Measurements from ENCODE around the gene SHC3. TPM values are rescaled to one million over a fixed set of nuclear protein-coding genes. Genes with fewer than 3 reads are reported as not detected.

The SHC3 gene
- polyA plus RNA-seq, 1 donor from 2014 or later, result 22.9 TPM

DNA sequence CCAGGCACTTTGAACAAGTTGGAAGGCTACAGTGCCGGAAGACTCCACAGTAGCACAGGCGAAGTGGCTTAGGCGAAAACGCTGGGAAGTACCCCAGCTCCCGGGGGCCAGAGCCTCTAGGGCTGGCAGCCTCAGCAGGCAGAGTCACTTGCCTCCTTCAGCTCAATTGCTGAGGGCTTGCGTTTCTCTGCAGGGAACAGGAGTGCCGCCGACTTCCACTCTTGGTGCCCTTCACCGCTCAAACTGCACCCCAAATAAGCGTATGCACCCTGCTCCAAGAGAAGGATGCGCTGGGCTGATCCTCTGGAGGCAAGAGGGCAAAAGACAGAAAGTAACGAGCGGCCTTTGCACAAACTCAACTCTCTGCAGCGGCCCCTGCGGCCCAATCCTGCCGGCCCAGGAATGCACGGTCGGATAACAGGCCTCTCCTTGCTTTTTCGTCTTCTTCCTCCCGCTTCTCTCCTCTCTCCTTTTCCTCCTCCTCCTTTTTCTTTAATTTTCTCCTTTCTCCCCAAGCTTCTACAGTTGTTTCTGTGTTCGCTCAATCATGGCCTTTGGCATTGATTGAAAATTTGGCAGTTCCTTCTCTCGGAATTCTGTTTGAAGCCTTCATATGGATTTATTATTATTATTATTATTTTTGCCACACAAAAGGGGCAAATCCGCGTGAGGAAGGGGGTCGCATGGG, 188.4 kb downstream of the SHC3 start:
- H4K20me1 ChIP-seq (ENCODE audit: insufficient read depth), result no peaks in the 10 kb centered on the region
- H3K27ac ChIP-seq (ENCODE audit: low read length), result no peak overlapping the region
- no peak overlapping the region for H3K9ac ChIP-seq (ENCODE audit: low read length)
- H3K9me2 ChIP-seq (ENCODE audit: insufficient read depth, low read length), result no peaks in the 10 kb centered on the region
- no peaks in the 10 kb centered on the region for H3K36me3 ChIP-seq (ENCODE audit: insufficient read depth, low read length)
- H3K27me3 ChIP-seq (ENCODE audit: insufficient read depth, low read depth, low read length), result peaks cover 48% of the 10 kb centered on the region
- H3K4me3 ChIP-seq (ENCODE audit: low read length), result no peak overlapping the region
- TF ChIP-seq RAD21 (conservative IDR thresholded peaks at IDR 0.05) (no peak), SMC3 (conservative IDR thresholded peaks at IDR 0.05; ENCODE audit: poor library complexity) (no peak), EP300 (conservative IDR thresholded peaks at IDR 0.05; ENCODE audit: poor library complexity, severe bottlenecking) (no peak), EZH2 (IDR thresholded peaks at IDR 0.05; ENCODE audit: borderline replicate concordance, insufficient read depth, low read length, poor library complexity, severe bottlenecking) (no peak), POLR2AphosphoS5 (IDR thresholded peaks at IDR 0.05) (no peak), MXI1 (conservative IDR thresholded peaks at IDR 0.05; ENCODE audit: poor library complexity, severe bottlenecking) (no peak), TAF1 (IDR thresholded peaks at IDR 0.05; ENCODE audit: low read depth) (no peak)
- TF ChIP-seq, protein P1, sequence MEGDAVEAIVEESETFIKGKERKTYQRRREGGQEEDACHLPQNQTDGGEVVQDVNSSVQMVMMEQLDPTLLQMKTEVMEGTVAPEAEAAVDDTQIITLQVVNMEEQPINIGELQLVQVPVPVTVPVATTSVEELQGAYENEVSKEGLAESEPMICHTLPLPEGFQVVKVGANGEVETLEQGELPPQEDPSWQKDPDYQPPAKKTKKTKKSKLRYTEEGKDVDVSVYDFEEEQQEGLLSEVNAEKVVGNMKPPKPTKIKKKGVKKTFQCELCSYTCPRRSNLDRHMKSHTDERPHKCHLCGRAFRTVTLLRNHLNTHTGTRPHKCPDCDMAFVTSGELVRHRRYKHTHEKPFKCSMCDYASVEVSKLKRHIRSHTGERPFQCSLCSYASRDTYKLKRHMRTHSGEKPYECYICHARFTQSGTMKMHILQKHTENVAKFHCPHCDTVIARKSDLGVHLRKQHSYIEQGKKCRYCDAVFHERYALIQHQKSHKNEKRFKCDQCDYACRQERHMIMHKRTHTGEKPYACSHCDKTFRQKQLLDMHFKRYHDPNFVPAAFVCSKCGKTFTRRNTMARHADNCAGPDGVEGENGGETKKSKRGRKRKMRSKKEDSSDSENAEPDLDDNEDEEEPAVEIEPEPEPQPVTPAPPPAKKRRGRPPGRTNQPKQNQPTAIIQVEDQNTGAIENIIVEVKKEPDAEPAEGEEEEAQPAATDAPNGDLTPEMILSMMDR (IDR thresholded peaks at IDR 0.05; ENCODE audit: poor library complexity, severe bottlenecking), result no peak
- TF ChIP-seq, protein P2, sequence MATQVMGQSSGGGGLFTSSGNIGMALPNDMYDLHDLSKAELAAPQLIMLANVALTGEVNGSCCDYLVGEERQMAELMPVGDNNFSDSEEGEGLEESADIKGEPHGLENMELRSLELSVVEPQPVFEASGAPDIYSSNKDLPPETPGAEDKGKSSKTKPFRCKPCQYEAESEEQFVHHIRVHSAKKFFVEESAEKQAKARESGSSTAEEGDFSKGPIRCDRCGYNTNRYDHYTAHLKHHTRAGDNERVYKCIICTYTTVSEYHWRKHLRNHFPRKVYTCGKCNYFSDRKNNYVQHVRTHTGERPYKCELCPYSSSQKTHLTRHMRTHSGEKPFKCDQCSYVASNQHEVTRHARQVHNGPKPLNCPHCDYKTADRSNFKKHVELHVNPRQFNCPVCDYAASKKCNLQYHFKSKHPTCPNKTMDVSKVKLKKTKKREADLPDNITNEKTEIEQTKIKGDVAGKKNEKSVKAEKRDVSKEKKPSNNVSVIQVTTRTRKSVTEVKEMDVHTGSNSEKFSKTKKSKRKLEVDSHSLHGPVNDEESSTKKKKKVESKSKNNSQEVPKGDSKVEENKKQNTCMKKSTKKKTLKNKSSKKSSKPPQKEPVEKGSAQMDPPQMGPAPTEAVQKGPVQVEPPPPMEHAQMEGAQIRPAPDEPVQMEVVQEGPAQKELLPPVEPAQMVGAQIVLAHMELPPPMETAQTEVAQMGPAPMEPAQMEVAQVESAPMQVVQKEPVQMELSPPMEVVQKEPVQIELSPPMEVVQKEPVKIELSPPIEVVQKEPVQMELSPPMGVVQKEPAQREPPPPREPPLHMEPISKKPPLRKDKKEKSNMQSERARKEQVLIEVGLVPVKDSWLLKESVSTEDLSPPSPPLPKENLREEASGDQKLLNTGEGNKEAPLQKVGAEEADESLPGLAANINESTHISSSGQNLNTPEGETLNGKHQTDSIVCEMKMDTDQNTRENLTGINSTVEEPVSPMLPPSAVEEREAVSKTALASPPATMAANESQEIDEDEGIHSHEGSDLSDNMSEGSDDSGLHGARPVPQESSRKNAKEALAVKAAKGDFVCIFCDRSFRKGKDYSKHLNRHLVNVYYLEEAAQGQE (IDR thresholded peaks at IDR 0.05; ENCODE audit: borderline replicate concordance), result no peak
- H3K4me2 ChIP-seq (ENCODE audit: low read length), result no peak overlapping the region
- H3K9me3 ChIP-seq (ENCODE audit: low read length), result no peaks in the 10 kb centered on the region
- no peaks in the 10 kb centered on the region for H3K79me2 ChIP-seq (replicated peaks; ENCODE audit: insufficient read depth, low read length)
- no peak overlapping the region for H2AFZ ChIP-seq (ENCODE audit: low read depth, low read length)
- no peaks in the 10 kb centered on the region for H3F3A ChIP-seq (ENCODE audit: insufficient read depth, low read length, poor library complexity, severe bottlenecking)

DNA sequence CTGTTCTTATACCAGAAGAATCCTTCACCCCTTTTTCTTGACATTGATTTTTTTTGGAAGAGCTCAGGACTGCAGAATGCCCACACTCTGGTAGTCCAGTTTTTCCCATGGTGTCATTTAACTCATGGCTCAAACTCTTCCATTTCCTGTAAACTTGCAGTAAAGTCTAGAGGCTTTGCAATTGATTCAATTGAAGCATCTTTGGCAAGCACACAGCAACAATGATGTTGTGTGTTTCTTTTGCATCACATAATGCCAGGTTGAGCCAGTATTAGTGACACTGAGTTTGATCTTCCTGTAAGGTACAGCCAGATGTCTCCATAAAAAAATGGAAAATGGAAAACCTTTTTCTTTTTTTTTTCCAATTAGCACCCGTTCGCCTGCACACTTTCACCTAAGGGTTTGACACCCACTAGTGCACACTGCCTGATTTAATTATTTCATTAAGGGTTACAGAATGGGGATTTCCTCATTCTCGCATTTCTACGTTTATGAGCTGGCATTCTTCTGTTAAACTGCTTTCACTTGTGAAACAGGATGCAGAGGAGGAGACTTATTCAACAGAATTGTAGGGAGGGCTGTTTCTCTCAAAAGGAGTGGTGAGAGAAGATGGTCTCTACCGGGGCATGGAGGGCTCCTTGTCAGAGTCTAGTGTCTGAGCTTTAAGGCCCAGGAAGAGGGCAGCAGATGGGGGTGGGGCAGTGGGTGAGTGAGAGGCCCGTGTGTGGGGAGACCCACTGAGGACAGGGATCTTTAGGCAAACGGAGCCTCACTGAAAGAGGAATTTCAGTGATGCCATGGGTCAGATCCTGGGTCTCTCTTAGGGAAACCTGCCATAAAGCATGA, 189.6 kb downstream of the SHC3 start:
- peaks cover 48% of the 10 kb centered on the region for H3K27me3 ChIP-seq (ENCODE audit: insufficient read depth, low read depth, low read length)
- no peaks in the 10 kb centered on the region for H3K9me2 ChIP-seq (ENCODE audit: insufficient read depth, low read length)
- H2AFZ ChIP-seq (ENCODE audit: low read depth, low read length), result no peak overlapping the region
- no peaks in the 10 kb centered on the region for H3F3A ChIP-seq (ENCODE audit: insufficient read depth, low read length, poor library complexity, severe bottlenecking)
- H3K4me3 ChIP-seq (ENCODE audit: low read length), result no peak overlapping the region
- H3K36me3 ChIP-seq (ENCODE audit: insufficient read depth, low read length), result no peaks in the 10 kb centered on the region
- no peak overlapping the region for H3K27ac ChIP-seq (ENCODE audit: low read length)
- H3K4me2 ChIP-seq (ENCODE audit: low read length), result no peak overlapping the region
- TF ChIP-seq MXI1 (conservative IDR thresholded peaks at IDR 0.05; ENCODE audit: poor library complexity, severe bottlenecking) (no peak), SMC3 (conservative IDR thresholded peaks at IDR 0.05; ENCODE audit: poor library complexity) (no peak)
- H3K9me3 ChIP-seq (ENCODE audit: low read length), result no peaks in the 10 kb centered on the region
- H3K9ac ChIP-seq (ENCODE audit: low read length), result no peak overlapping the region
- H3K79me2 ChIP-seq (replicated peaks; ENCODE audit: insufficient read depth, low read length), result no peaks in the 10 kb centered on the region
- no peaks in the 10 kb centered on the region for H4K20me1 ChIP-seq (ENCODE audit: insufficient read depth)

Measured in neural cell (in vitro differentiated cells).